Breast epithelium (tissue), 3 donors: ENCODE data around the gene CATSPER3.
"Not testable (repeated sequence)": the region's sequence is repeated elsewhere in the genome, so short reads cannot be mapped to it uniquely, and the experiment has no call there.

Experiments used
- CTCF ChIP-seq, 3 donors: fragments of 450-650 bp; IDR thresholded peaks; one replicate each; pipeline ENCODE4 v1.5.1; 2016 to 2017; ENCODE audit warnings: antibody characterized with exemption in 3 of 3, mild to moderate bottlenecking in 3 of 3, moderate library complexity in 3 of 3
- POLR2A ChIP-seq: fragments of 450-650 bp; IDR thresholded peaks from one replicate; pipeline ENCODE4 v1.6.1; 2016; ENCODE audit warnings: antibody characterized with exemption, mild to moderate bottlenecking, moderate library complexity

GRCh38 chr5:134990183-134990582 is 22.5 kb downstream of the CATSPER3 start:
- TF ChIP-seq POLR2A; CTCF (IDR thresholded peaks at IDR 0.05): not testable (repeated sequence)
